ENCODE measurements around the gene ZFYVE28. TPM values are rescaled to one million over a fixed set of nuclear protein-coding genes. Genes with fewer than 3 reads are reported as not detected.

The ZFYVE28 gene
- total RNA-seq, 2 experiments from 2014 or later = 9.6 to 10.3 TPM

DNA sequence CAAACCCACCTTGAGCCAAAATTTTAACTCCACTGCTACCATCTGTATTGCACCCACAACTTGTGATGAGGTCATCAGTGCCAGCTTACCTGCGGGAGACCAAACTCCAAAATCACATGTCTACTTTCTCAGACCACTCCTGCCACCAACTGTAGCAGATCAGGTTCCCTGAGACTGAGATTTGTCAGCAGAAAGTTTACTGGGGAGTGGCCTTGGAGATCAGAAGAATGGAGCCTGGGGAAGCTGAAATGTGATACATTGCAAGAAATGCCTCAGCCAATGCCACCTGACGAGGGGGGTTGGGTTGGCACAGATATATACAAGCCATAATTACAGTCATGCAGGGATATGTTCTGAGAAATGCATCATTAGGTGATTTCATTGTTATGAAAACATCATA is 195.6 kb downstream of the ZFYVE28 start:
- CTCF ChIA-PET = interaction anchor here (0.7 kb wide), 1 partner anchor 219 kb away, joined by 3 read pairs; no protein-coding TSS in a partner anchor
- POLR2A ChIA-PET = no interaction called here

GRCh38 chr4:2221378-2221777 is 197.1 kb downstream of the ZFYVE28 start:
- POLR2A ChIA-PET = interaction anchor here (0.6 kb wide), 1 partner anchor 302 kb away, joined by 3 read pairs; no protein-coding TSS in a partner anchor
- CTCF ChIA-PET = interaction anchor here (1.8 to 1.9 kb wide), 2 partner anchors 220 to 241 kb away, joined by 5 to 10 read pairs; no protein-coding TSS in a partner anchor

DNA sequence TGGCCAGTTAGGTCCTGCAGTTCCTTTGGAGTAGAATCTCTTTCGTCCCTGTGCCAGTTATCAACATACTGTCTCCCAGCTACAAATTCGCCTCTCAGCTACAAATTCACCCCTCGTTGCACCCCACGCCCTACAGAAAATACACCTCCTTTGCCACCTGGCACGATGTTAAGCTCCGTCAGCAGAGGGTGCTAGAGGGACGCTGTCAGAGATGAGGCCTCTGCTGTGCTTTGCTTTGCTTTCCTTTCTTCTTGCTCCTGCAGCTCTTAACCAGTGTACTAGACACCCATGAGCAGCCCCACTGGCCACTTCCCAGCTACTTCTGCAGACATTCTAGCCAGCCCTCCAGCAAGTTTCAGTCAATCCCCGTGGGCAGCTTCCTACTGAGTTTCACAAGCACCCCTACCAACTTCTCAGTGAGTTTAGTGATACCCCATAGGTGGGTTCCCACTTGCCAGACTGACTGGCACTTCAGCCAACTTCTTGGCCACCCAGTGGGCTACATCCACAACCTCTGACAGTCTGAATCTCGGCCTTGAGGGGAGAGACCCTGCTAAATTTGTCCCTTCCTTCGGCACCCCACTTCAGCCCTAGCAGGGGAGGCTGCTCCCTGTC is 198.3 kb downstream of the ZFYVE28 start:
- ChIA-PET CTCF (interaction anchor here (0.6 to 1.9 kb wide), 15 partner anchors 13 to 243 kb away, joined by 3 to 10 read pairs (median 3); partner anchors contain the start of genes CFAP99, HAUS3 and POLN), POLR2A (no interaction called here)

Other genes with a start within 250 kb of the ZFYVE28 start
- gene HAUS3, start 176.5 kb downstream of the ZFYVE28 start, total RNA-seq = 10 to 100 TPM; 22.6 to 25.9 TPM
- gene POLN, start 176.5 kb downstream of the ZFYVE28 start, total RNA-seq = 1 to 10 TPM; 1.2 to 2.2 TPM
- 1 to 10 TPM; 3.7 to 5.0 TPM for gene MXD4, start 156.5 kb downstream of the ZFYVE28 start, total RNA-seq
- not detected for gene CFAP99, start 310 bp upstream of the ZFYVE28 start, total RNA-seq
- 10 to 100 TPM; 91.9 to 92.1 TPM for gene RNF4, start 50.5 kb upstream of the ZFYVE28 start, total RNA-seq
- 10 to 100 TPM; 21.1 to 21.4 TPM for gene FAM193A, start 118.0 kb upstream of the ZFYVE28 start, total RNA-seq

Measured in activated CD8-positive, alpha-beta memory T cell treated with anti-CD3 and anti-CD28 coated beads for 36 hours (primary cell).